Epithelial cell of umbilical artery (primary cell): ENCODE measurements around the gene DEPP1. TPM values are rescaled to one million over a fixed set of nuclear protein-coding genes. Genes with fewer than 3 reads are reported as not detected.

Experiments used
- total RNA-seq: library from RNA; depleted of rRNA; stranded (reverse); fragments of >200 nt; gene quantifications from 2 replicates; pipeline ENCODE4 v1.2.3, GENCODE V29; 2014

The DEPP1 gene, protein sequence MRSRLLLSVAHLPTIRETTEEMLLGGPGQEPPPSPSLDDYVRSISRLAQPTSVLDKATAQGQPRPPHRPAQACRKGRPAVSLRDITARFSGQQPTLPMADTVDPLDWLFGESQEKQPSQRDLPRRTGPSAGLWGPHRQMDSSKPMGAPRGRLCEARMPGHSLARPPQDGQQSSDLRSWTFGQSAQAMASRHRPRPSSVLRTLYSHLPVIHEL
- total RNA-seq = 191 and 220 TPM in 2 replicates

GRCh38 chr10:44978570-44979280 is at the start of gene DEPP1:
DEPP1 (minus strand) TSS chr10:44978809; CDS start chr10:44978030, 779 bp downstream.

DNA sequence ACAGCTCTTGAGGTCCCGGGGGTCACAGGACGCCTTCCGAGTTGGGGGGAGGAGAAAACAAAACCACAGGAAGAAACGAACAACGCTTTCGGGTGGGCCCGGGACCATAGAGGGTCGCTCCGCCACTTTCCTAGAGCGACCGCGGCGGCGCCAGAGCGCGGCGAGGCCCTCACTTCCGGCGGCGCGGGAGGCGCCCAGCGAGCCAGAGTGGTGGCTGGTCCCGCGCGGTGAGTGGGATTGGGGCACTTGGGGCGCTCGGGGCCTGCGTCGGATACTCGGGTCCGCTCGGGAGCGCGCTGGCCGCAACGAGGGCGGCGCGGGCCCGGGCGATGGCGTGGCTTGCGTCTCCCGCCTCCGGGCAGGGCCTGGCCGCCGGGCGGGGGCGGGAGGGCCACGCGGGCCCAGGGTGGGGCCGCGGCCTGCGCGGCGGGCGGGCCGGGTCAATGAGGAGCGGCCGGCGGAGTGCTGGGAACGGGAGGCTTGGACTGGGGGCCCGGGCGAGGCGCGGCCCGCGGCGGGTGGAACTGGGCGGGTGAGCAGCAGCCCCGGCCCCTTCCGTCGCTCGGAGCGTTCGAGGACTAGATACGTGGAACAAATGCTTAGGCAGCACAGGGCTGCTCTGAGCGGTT is 22.3 kb upstream of the DEPP1 start, which contains the start of gene ZNF22:
Gene ZNF22 (plus strand): TSS at position 172 of the 629 bp plus-strand sequence. CDS start 2,446 bp downstream, outside the sequence.

DNA sequence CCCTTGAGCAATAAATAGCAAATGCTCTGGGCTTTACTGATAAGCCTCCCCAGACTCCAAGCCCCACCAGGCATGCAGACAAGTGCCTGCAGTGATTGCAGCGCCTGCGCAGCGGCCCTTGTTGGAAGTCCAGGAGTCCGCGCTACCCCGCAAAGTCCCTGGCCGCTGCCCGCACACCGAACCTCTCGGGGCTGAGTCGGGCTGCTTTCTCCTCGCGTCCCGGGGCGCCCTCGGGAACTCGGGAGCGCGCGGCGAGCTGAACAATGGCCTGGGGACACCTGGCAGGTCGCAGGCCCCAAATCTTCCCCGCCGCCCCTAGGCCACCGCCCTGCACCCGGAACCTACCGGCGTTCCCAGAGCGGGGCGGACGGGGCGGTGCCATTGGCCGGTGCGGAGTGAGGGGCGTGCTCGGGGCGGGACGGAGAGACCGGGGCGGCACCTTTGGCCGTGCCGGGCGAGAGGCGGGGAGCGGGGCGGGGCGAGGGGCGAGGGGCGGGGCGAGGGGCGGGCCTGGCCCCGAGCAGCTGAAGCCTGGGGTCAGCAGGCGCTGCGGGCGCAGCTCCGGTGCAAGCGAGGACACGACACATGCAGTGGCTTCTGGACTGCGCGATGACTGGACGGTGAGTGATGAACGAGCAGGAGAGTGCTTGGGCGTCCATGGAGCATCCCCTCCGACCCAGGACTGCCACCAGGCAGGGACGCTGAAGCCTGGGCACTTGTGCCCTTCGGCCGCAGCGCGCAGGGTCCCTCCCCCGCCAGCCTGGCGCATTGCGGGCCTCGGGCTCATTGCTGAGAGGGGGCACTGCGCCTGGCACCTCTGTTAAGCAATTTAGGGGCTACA is 19.1 kb downstream of the DEPP1 start, which contains the start of gene RASSF4:
Gene RASSF4 (plus strand): TSS at position 556 of the 841 bp plus-strand sequence. CDS start 10,401 bp downstream, outside the sequence.

Other genes starting within 250 kb of the DEPP1 start
- not detected in 2 replicates for gene TMEM72, start 67.5 kb downstream of the DEPP1 start, total RNA-seq
- gene RASSF4, start 19.0 kb downstream of the DEPP1 start, total RNA-seq = 4.5 and 6.1 TPM in 2 replicates
- gene ZNF22, start 22.1 kb upstream of the DEPP1 start, total RNA-seq = 40.0 and 54.3 TPM in 2 replicates